T-helper 1 cell treated with Interleukin-12 subunit alpha and Interleukin-12 subunit beta and Interleukin-4 antibody, amounts not matched to agents 30 ng/mL and 1 ng/mL, for 36 hours (primary cell): ENCODE measurements around the gene SKP2. TPM values are rescaled to one million over a fixed set of nuclear protein-coding genes. Genes with fewer than 3 reads are reported as not detected.
"Not testable (repeated sequence)": the region's sequence is repeated elsewhere in the genome, so short reads cannot be mapped to it uniquely, and the experiment has no call there.

Source experiments
- intact Hi-C: fragments of 100-400 bp; cut with micrococcal nuclease; formaldehyde crosslinking; loops from one replicate; pipeline ENCODE4 v1.15.1; 2024
- total RNA-seq: library from RNA; stranded (reverse); gene quantifications from 2 replicates; pipeline ENCODE4 v1.2.3, GENCODE V29; 2022

SKP2 gene
- 34.4 and 35.2 TPM in 2 replicates for total RNA-seq

- intact Hi-C loops, result loop anchor here (1.0 to 5.0 kb wide), 16 partner anchors 49 to 1571 kb away; partner anchors contain the start of genes BRIX1, DNAJC21, IL7R and NIPBL
Measured at GRCh38 chr5:36151434-36152323, at the start of gene SKP2, which contains the start of gene LMBRD2. Gene SKP2, plus strand, starts transcription at chr5:36152111. Its CDS starts 152 bp downstream, at chr5:36152263. Gene LMBRD2, minus strand, starts transcription at chr5:36151887. Its CDS starts 8,538 bp downstream, at chr5:36143349.

- intact Hi-C loops, result no loop called here
Measured at GRCh38 chr5:36105819-36106218, 46.1 kb upstream of the SKP2 start.

DNA sequence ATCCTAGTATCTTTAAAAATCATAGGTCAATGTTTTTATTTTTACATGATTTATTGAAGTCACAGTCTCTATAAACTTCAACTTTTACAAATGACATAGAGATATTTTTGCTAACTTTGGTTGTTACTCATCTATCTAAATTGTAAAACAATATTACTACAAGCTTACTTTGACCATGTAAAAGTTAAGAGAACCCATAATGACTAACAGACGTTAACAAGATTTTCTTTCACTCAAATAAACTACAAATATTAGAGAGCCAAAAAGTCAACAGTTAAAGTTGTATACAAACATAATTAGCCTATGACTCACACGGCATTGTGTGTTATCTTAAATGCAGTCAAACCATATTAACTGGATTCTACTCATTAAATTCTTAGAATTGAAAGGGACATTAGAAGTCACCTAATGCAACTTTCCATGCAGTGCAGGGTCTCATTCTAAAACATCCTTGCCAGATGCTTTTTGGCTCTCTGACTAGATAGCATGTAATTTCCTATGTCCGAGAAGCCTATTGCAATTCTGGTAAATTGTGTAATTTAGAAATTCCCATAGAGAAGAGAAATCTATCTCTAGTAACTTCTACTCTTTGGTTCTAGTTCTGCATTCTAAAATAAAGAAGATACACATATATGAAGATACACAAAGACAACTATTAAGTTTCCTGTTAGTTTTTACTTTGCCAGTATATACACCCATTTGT, 43.0 kb upstream of the SKP2 start:
- intact Hi-C loops, result no loop called here

- intact Hi-C loops, result no loop called here
Measured at GRCh38 chr5:36111238-36111637, 40.7 kb upstream of the SKP2 start.

- intact Hi-C loops, result no loop called here
Measured at GRCh38 chr5:36125868-36126267, 26.0 kb upstream of the SKP2 start.

DNA sequence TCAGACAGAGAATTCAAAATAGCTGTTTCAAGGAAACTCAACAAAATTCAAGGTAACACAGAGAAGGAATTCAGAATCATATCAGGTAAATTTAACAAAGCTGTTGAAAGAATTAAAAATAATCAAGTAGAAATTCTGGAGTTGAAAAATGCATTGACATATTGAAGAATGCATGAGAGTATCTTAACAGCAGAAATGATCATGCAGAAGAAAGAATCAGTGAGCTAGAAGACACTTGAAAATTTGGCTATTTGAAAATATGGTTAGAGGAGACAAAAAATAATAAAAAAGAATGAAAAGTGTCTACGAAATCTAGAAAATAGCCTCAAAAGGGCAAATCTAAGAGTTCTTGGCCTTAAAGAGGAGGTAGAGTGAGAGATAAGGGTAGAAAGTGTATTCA, 23.1 kb upstream of the SKP2 start:
- intact Hi-C loops, result no loop called here

DNA sequence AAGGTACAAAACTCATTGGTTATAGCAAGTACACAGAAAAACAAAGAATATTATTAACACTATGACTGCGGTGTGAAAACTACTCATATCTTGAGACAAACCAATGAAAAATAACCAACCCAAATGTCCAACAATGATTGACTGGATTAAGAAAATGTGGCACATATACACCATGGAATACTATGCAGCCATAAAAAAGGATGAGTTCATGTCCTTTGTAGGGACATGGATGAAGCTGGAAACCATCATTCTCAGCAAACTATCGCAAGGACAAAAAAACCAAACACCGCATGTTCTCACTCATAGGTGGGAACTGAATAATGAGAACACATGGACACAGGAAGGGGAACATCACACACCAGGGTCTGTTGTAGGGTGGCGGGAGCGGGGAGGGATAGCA, 22.2 kb upstream of the SKP2 start:
- intact Hi-C loops, result not testable (repeated sequence)

DNA sequence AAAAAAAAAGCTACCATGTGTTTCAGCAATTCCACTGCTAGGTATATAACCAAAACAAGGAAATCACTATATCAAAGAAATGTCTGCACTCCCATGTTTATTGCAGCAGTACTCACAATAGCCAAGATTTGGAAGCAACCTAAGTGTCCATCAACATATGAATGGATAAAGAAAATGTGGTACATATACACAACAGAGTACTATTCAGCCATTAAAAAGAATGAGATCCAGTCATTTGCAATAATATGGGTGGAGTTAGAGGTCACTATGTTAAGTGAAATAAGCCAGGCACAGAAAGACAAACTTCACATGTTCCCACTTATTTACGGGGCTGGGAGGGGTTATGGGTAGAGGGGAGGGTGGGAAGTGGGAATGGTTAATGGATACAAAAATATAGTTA, 18.9 kb upstream of the SKP2 start:
- intact Hi-C loops, result not testable (repeated sequence)

- intact Hi-C loops, result no loop called here
Measured at GRCh38 chr5:36135988-36136387, 15.9 kb upstream of the SKP2 start.

DNA sequence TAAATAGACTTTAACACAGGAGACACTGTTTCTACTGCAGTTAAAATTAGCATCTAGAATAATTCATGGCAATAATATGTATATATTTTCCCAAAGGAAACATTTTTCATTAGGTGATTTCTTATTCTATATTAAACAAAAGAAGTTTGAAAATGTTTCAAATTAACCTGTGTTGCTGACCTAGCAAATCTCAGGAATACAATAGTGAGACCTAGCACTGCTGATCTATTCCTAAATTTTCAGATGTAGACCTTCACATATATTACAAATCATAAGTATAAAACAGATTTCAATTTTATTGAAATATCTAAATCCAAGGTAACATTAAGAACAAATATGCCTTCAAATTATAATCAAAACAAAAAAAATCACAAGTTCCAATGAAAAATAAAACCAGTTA, 15.3 kb upstream of the SKP2 start:
- intact Hi-C loops, result no loop called here

DNA sequence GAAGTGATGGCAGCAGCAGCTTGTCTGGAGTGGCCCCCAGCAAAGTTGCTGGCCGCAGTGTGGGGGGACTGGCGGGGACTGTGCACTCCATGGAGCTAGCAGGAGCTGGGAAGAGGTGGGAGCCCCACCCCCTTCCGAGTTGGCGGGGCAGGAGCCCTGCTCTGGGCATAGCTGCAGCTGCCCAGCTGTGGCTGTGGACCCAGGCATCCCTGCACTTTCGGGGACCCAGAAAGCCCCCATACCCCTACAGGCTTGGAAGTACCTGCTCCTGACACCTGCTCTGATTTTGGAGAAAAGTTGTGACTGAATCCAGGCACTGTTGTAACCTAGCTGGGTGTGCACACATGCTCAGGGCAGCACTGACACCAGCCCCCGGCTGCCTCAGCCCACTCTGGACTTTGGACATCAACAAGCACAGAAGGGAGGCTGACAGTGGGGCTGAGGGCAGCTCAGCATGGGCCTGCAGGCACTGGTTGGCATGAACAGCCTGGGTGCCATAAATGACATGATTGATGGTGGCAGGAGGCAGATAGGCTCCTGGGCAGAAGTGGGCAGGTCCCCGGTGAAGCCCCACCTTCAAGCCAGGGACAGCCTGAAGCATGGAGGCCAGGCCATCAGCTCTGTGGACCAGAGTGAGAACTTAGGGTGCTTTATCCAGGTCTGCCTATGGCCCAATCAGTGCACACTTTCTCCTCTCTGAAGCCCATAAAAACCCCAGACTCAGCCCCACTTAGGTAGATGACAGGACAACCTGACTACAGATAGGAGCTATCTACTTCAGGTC, 12.8 kb upstream of the SKP2 start:
- intact Hi-C loops, result no loop called here

- intact Hi-C loops, result no loop called here
Measured at GRCh38 chr5:36145311-36145710, 6.6 kb upstream of the SKP2 start.

- intact Hi-C loops, result no loop called here
Measured at GRCh38 chr5:36146390-36146789, 5.5 kb upstream of the SKP2 start.

- intact Hi-C loops, result no loop called here
Measured at GRCh38 chr5:36147681-36148080, 4.2 kb upstream of the SKP2 start.

GRCh38 chr5:36150676-36151433, 1.1 kb upstream of the SKP2 start:
- intact Hi-C loops, result loop anchor here (1.0 to 5.0 kb wide), 9 partner anchors 72 to 1571 kb away; partner anchors contain the start of genes IL7R, NIPBL, NUP155 and SPEF2

- intact Hi-C loops, result loop anchor here (1.0 to 5.0 kb wide), 11 partner anchors 48 to 1570 kb away; partner anchors contain the start of genes BRIX1, DNAJC21, IL7R and RAD1
Measured at GRCh38 chr5:36152324-36153297, 700 bp downstream of the SKP2 start.

DNA sequence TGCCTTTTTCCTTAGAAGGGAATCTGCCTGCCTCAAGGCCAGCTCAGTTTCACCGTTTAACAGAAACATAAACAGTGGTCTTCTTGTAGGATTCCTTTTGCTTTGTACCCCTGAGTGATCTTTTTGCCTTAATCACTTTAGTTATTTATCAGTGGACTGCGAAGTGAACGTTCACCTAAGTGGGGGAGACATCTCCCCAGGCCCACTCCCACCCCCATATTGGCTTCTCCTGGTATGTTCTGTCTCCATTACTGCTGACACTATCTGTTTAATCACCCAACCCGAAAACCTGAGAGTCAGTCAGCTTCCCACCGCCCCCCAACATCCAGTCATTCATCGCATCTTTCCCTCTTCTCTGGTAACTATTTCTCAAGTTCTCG, 1.4 kb downstream of the SKP2 start:
- intact Hi-C loops, result loop anchor here (5.0 kb wide), 4 partner anchors 296 to 1569 kb away; partner anchors contain the start of gene IL7R

GRCh38 chr5:36153726-36154125, 1.8 kb downstream of the SKP2 start:
- intact Hi-C loops, result loop anchor here (5.0 kb wide), 4 partner anchors 296 to 1569 kb away; partner anchors contain the start of gene IL7R

- intact Hi-C loops, result no loop called here
Measured at GRCh38 chr5:36155291-36155690, 3.4 kb downstream of the SKP2 start.
